SJSA1 (cell line): ENCODE results near the gene GRK1. TPM values are rescaled to one million over a fixed set of nuclear protein-coding genes. Genes with fewer than 3 reads are reported as not detected.

Experiments used
- DNase-seq, 2 experiments: peaks; one replicate each; pipeline ENCODE4 v3.0.0-alpha.2; 2015 to 2020; ENCODE audit warnings: low spot score in 2 of 2, low read depth in 1 of 2
- H3K27ac ChIP-seq: fragments of 250-450 bp; sonication (Bioruptor Pico); 2 replicates; pipeline ENCODE4 v1.5.1; 2020; ENCODE audit warnings: mild to moderate bottlenecking, moderate library complexity
- H3K27me3 ChIP-seq: fragments of 250-450 bp; sonication (Bioruptor Pico); replicated peaks from 2 replicates; pipeline ENCODE4 v1.5.1; 2020; ENCODE audit warnings: mild to moderate bottlenecking, moderate library complexity
- H3K36me3 ChIP-seq: fragments of 250-450 bp; sonication (Bioruptor Pico); 2 replicates; pipeline ENCODE4 v1.5.1; 2020; ENCODE audit warnings: mild to moderate bottlenecking
- H3K4me1 ChIP-seq: fragments of 250-450 bp; sonication (Bioruptor Pico); replicated peaks from 2 replicates; pipeline ENCODE4 v1.6.1; 2021; ENCODE audit warnings: mild to moderate bottlenecking
- H3K4me3 ChIP-seq: fragments of 250-450 bp; sonication (Bioruptor Pico); 2 replicates; pipeline ENCODE4 v1.5.1; 2020; ENCODE audit warnings: mild to moderate bottlenecking
- H3K9me3 ChIP-seq: fragments of 250-450 bp; sonication (Bioruptor Pico); replicated peaks from 2 replicates; pipeline ENCODE4 v1.5.1; 2020; ENCODE audit warnings: mild to moderate bottlenecking
- total RNA-seq: library from RNA; depleted of rRNA; stranded (reverse); fragments of >200 nt; shearing (Covaris generic); gene quantifications from 2 replicates; pipeline ENCODE4 v1.2.3, GENCODE V29; 2014

Gene GRK1
- total RNA-seq, 1 experiment from 2014 or later: 0.08 TPM

DNA sequence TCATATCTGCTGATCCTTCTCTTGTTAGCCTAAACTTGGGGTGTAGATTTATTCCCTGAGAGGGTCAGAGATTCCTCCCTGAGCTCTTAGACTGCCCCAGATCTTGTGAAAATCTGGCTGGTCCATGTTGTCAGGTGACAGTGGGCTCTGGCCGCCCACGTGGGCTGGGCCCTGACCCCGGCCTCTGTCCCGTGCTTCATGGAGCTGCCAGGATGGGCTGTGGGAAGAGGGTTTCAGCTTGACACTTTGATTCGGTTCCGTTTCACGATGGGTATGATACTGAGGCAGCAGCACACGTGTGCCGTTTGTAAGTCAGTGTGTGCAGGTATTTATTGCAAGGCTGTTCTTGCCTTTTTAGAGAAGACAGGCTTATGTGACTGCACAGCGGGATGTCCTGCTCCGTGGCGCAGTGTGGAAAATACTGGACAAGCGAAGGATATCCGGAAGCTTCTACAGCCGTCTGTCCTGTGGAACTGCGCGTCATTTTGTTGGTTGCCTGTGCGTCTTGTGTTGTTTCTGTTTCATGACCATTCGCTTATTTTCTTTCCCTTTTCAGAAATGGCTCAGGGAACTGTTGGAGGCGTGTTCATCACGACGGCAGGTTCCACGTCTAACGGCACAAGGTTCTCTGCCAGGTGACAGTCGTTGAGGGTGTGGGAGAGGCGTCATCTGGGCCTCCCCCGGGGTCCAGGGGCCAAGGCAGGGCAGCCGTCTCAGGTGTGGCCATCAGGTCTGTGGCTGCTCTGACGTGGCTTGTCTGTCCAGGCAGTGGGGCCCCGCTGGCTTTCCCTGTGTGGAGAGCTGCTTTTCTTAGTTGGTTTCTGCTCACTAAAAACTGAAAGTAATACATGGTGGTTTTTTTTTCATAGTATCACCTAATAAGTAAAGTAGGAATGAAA, 29.5 kb upstream of the GRK1 start:
- DNase-seq: peak in 1 of 2 experiments; percentile 58

GRCh38 chr13:113638173-113638746, 28.8 kb upstream of the GRK1 start:
- H3K36me3 ChIP-seq: peaks cover 97% of the 10 kb centered on the region
- H3K9me3 ChIP-seq: no peaks in the 10 kb centered on the region
- H3K27me3 ChIP-seq: no peaks in the 10 kb centered on the region
- no peaks in the 10 kb centered on the region for H3K4me1 ChIP-seq
- peak in 1 of 2 experiments; percentile 47 for DNase-seq
- H3K27ac ChIP-seq: no peak overlapping the region
- H3K4me3 ChIP-seq: no peak overlapping the region

More for the DNA sequence above, 29.5 kb upstream of the GRK1 start:
- H3K36me3 ChIP-seq: peaks cover 99% of the 10 kb centered on the region
- H3K27me3 ChIP-seq: no peaks in the 10 kb centered on the region
- no peak overlapping the region for H3K27ac ChIP-seq
- no peak overlapping the region for H3K4me3 ChIP-seq
- H3K9me3 ChIP-seq: no peaks in the 10 kb centered on the region
- H3K4me1 ChIP-seq: no peaks in the 10 kb centered on the region

DNA sequence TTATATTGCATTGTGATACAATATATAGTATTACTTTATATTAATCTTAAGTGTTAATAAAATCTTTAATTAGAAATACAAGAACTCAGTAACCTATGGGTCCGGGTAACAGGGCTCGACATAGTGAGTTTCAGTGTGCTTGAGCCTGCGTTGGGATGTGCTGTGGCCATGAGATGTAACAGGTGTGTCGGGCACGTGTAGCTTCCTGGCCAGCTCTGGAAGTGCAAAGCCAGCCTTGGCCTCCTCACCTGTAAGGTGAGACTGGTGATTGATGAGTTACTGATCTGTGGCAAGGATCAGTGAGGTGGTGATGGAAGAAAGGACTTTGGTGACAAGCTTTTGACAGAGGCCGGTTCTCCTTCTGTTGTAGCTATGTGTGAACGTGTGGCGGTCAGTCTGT, 28.2 kb upstream of the GRK1 start:
- no peak overlapping the region for H3K27ac ChIP-seq
- H3K9me3 ChIP-seq: no peaks in the 10 kb centered on the region
- DNase-seq: peak in 1 of 2 experiments; percentile 48
- no peak overlapping the region for H3K4me3 ChIP-seq
- H3K4me1 ChIP-seq: no peaks in the 10 kb centered on the region
- H3K27me3 ChIP-seq: no peaks in the 10 kb centered on the region
- peaks cover 97% of the 10 kb centered on the region for H3K36me3 ChIP-seq

DNA sequence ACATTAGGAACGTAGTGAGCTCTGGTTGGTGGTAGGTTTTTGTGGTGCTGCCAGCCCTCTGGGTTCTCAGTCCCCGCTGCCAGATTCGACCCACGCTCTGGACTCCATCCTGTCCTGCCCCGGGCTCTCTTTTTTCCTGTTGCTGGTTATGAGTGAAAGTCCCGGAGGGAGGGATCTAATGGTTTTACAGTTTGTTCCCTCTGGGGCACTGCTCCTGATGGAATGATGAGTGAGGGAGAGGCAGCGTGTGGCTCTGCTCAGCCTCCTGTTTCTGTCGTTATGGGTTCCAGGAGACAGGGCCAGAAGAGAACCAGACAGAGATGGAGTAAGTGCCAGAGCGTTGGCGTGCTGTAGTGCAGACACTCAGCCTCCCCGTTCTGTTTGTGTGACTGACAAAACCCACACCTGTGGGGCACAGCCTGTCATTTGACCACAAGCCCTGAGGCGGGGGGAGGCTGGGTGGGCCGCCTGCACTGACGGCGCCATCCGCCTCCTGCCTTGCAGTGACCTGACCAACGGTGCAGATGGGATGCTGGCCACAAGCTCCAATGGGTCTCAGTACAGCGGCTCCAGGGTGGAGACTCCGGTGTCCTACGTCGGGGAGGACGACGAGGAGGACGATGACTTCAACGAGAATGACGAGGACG, 27.3 kb upstream of the GRK1 start:
- no peaks in the 10 kb centered on the region for H3K27me3 ChIP-seq
- H3K4me3 ChIP-seq: no peak overlapping the region
- no peak overlapping the region for H3K27ac ChIP-seq
- peaks cover 93% of the 10 kb centered on the region for H3K36me3 ChIP-seq
- no peaks in the 10 kb centered on the region for H3K4me1 ChIP-seq
- H3K9me3 ChIP-seq: no peaks in the 10 kb centered on the region
- DNase-seq: peak in 1 of 2 experiments; percentile 57

DNA sequence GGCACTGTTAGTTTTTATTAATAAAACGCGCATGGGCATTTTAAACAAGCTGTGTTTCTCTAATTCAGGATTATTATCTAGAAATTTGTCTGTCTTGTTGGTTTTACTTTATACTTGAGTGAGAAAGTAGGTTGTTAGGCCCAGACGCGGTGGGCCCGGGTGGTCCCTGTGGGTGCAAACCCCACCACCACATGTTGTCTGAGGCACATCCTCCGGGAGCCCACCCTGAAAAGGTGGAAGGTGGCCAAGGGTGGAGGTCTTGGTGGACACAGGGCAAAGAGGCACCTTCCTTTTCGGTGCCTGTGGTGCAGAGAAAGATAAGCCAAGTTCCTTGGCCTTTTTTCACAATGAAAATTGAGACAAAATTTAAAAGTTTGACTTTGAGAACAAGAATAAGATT, 25.6 kb upstream of the GRK1 start:
- H3K27me3 ChIP-seq: no peaks in the 10 kb centered on the region
- no peaks in the 10 kb centered on the region for H3K4me1 ChIP-seq
- no peak overlapping the region for H3K27ac ChIP-seq
- peaks cover 79% of the 10 kb centered on the region for H3K36me3 ChIP-seq
- H3K9me3 ChIP-seq: no peaks in the 10 kb centered on the region
- peak in 1 of 2 experiments; percentile 54 for DNase-seq
- no peak overlapping the region for H3K4me3 ChIP-seq

DNA sequence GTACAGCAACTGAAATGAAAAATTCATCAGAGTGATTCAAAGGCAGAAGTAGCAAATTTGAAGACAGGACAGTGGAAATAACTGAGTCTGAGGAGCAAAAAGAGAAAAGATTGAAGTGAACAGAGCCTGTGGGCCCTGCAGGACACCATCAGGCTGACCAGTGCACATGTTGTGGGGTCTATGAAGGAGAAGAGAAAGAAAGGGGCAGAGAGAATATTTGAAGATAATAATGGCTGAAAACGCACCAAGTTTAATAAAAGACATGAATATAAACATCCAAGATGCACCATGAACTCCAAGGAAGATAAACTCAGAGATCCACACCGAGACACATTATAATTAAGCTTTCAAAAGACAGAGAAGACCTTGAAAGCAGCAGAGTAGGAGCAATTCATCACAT, 24.5 kb upstream of the GRK1 start:
- Histone ChIP-seq H3K36me3 (peaks cover 67% of the 10 kb centered on the region), H3K27me3 (no peaks in the 10 kb centered on the region), H3K4me1 (peaks cover 7% of the 10 kb centered on the region), H3K27ac (no peak overlapping the region), H3K4me3 (no peak overlapping the region), H3K9me3 (no peaks in the 10 kb centered on the region)
- DNase-seq: peak in 1 of 2 experiments; percentile 33

DNA sequence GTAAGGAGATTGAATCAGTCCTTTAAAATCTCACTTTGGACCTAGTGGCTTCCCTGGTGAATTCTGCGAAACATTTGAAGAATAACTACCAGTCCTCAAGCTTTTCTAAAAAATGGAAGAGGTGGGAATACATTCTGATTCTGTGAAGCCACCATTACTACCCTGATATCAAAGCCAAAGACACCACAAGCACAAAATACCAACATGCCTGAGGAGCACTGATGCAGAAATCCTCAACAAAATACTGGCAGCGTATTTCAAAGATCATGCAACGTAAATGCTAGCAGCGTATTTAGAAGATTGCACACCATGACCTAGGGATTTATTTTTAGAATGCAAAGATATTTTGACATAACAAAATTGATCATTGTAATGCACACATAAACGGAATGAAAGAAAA, 23.4 kb upstream of the GRK1 start:
- Histone ChIP-seq H3K27me3 (no peaks in the 10 kb centered on the region), H3K4me3 (no peak overlapping the region), H3K27ac (no peak overlapping the region), H3K9me3 (no peaks in the 10 kb centered on the region), H3K36me3 (peaks cover 61% of the 10 kb centered on the region), H3K4me1 (peaks cover 7% of the 10 kb centered on the region)
- DNase-seq: peak in 1 of 2 experiments; percentile 8

GRCh38 chr13:113644800-113645199, 22.2 kb upstream of the GRK1 start:
- no peak for DNase-seq

DNA sequence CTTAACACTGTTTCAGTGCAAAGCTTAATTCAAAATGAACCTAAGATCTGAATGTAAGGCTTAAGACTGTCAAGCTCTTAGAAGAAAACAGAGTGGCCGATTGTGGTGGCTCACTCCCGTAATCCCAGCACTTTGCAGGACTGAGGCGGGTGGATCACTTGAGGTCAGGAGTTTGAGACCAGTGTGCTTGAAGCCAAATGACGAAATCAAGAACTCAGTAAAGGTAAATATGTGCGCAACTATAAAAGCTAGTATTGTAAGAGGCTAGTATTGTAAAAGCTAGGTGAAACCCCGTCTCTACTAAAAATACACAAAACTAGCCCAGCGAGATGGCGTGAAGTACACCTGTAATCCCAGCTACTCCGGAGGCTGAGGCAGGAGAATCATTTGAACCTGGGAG, 21.7 kb upstream of the GRK1 start:
- DNase-seq: peak in 1 of 2 experiments; percentile 43
- no peaks in the 10 kb centered on the region for H3K27me3 ChIP-seq
- peaks cover 7% of the 10 kb centered on the region for H3K4me1 ChIP-seq
- no peaks in the 10 kb centered on the region for H3K9me3 ChIP-seq
- H3K36me3 ChIP-seq: peaks cover 43% of the 10 kb centered on the region
- no peak overlapping the region for H3K4me3 ChIP-seq
- H3K27ac ChIP-seq: no peak overlapping the region

More at GRCh38 chr13:113644800-113645199, 22.2 kb upstream of the GRK1 start:
- no peak overlapping the region for H3K27ac ChIP-seq
- no peaks in the 10 kb centered on the region for H3K9me3 ChIP-seq
- H3K27me3 ChIP-seq: no peaks in the 10 kb centered on the region
- H3K4me3 ChIP-seq: no peak overlapping the region
- H3K4me1 ChIP-seq: peaks cover 7% of the 10 kb centered on the region
- peaks cover 49% of the 10 kb centered on the region for H3K36me3 ChIP-seq

GRCh38 chr13:113646376-113646775, 20.6 kb upstream of the GRK1 start:
- peaks cover 7% of the 10 kb centered on the region for H3K4me1 ChIP-seq
- H3K9me3 ChIP-seq: no peaks in the 10 kb centered on the region
- H3K27me3 ChIP-seq: no peaks in the 10 kb centered on the region
- H3K27ac ChIP-seq: no peak overlapping the region
- peak in 1 of 2 experiments; percentile 57 for DNase-seq
- H3K36me3 ChIP-seq: peaks cover 34% of the 10 kb centered on the region
- H3K4me3 ChIP-seq: no peak overlapping the region

- Histone ChIP-seq H3K27me3 (no peaks in the 10 kb centered on the region), H3K27ac (no peak overlapping the region), H3K4me3 (no peak overlapping the region), H3K9me3 (no peaks in the 10 kb centered on the region), H3K4me1 (peaks cover 7% of the 10 kb centered on the region), H3K36me3 (peaks cover 29% of the 10 kb centered on the region)
- peak in 1 of 2 experiments; percentile 58 for DNase-seq
Observed at GRCh38 chr13:113646921-113647340, 20.1 kb upstream of the GRK1 start.

GRCh38 chr13:113647351-113648215, 19.4 kb upstream of the GRK1 start:
- H3K9me3 ChIP-seq: no peaks in the 10 kb centered on the region
- H3K27ac ChIP-seq: no peak overlapping the region
- H3K36me3 ChIP-seq: peaks cover 22% of the 10 kb centered on the region
- peak; percentile 64 to 82 for DNase-seq
- H3K4me1 ChIP-seq: peaks cover 7% of the 10 kb centered on the region
- no peaks in the 10 kb centered on the region for H3K27me3 ChIP-seq
- H3K4me3 ChIP-seq: no peak overlapping the region

DNA sequence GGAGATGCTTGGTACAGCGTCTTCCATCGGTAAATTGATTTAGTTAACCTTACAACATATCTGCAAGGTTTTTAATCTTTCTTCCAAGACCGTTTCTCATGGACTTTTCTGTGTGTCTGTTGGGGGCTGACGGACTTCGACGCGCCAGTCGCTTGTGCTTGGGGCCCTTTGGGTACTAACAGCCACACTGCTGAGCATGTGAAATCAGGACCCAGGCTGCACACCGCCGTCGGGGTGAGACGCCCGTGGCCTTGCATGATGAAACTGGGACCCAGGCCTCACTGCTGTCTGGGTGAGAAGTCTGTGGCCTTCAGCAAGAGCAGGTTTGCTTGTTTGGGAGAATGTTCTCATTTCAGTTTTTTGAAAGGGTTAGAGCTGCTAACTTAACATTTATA, 18.8 kb upstream of the GRK1 start:
- Histone ChIP-seq H3K9me3 (no peaks in the 10 kb centered on the region), H3K4me3 (no peak overlapping the region), H3K36me3 (peaks cover 17% of the 10 kb centered on the region), H3K27ac (no peak overlapping the region), H3K4me1 (peaks cover 7% of the 10 kb centered on the region), H3K27me3 (no peaks in the 10 kb centered on the region)
- DNase-seq: peak in 1 of 2 experiments; percentile 59
